Stimulated activated CD4-positive, alpha-beta T cell treated with anti-CD3 and anti-CD28 coated beads, Interleukin-1b, Interleukin-23, amount 100 ng/mL, for 48 hours (primary cell): ENCODE results near the gene AADACL2.
"Not testable (repeated sequence)": the region's sequence is repeated elsewhere in the genome, so short reads cannot be mapped to it uniquely, and the experiment has no call there.

Experiments
- DNase-seq: peaks from one replicate; pipeline ENCODE4 v3.0.0-alpha.2; 2020

Gene AADACL2, protein sequence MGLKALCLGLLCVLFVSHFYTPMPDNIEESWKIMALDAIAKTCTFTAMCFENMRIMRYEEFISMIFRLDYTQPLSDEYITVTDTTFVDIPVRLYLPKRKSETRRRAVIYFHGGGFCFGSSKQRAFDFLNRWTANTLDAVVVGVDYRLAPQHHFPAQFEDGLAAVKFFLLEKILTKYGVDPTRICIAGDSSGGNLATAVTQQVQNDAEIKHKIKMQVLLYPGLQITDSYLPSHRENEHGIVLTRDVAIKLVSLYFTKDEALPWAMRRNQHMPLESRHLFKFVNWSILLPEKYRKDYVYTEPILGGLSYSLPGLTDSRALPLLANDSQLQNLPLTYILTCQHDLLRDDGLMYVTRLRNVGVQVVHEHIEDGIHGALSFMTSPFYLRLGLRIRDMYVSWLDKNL

GRCh38 chr3:151733613-151734012 is at the start of gene AADACL2:
TSS of gene AADACL2 (plus strand) at chr3:151733927. CDS start at chr3:151734036, 109 bp downstream.
- no peak for DNase-seq

GRCh38 chr3:151684094-151684493 is 49.6 kb upstream of the AADACL2 start:
- DNase-seq: no peak

GRCh38 chr3:151686257-151686656 is 47.5 kb upstream of the AADACL2 start:
- DNase-seq: no peak

DNA sequence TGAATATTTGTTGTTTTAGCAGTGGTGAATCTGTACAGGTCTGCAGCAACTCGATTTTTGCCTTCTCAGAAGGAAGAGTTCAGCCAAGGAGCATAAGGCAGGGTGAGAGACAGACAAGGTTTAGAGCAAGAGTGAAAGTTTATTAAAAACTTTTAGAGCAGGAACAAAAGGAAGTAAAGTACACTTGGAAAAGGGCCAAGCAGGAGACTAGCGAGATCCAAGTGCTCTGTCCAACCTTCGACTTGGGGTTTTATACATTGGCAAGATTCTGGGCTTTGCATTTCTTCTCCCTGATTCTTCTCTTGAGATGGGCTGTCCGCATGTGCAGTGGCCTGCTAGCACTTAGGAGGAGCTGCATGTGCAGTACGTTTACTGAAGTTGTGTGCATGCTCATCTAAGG is 46.7 kb upstream of the AADACL2 start:
- DNase-seq: no peak

GRCh38 chr3:151688571-151688970 is 45.2 kb upstream of the AADACL2 start:
- no peak for DNase-seq

- DNase-seq: no peak
These were observed 43.1 kb upstream of the AADACL2 start for GRCh38 chr3:151690645-151691044.

DNA sequence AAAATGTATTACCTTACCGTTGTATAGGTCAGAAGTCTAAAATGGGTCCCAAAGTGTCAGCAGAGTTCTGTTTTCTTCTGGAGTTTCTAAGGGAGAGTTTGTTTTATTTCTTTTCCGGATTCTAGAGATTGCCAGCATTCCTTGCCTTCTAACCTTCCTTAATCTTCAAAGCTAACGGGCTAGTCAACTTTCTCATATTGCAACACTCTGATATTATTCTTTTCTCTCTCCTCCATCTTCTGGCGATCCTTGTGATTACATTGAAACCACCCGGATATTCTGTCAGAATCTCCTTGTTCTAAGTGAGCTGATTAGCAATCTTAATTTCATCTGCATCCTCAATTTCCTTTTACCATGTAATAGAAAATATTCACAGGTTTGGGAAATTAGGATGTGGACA is 36.2 kb upstream of the AADACL2 start:
- no peak for DNase-seq

DNA sequence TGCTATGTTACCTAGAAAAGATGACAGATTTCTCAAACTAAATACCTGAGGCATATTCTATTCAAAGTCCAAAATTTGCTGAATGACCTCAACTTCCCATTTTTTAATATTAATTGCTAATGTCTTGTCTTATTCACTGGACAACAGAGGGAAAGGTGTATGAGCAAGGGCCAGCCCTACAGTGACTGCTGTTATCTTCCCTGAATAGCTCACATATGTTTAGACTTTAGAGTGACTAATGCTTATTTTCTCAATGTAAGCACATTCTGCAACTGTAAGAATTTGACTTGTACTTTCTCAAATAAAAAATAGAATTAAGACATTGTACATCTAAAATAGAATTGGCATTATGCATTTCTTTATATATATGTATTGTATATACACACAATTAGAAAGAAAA is 26.5 kb upstream of the AADACL2 start:
- DNase-seq: no peak

GRCh38 chr3:151708868-151709267 is 24.9 kb upstream of the AADACL2 start:
- DNase-seq: no peak

DNA sequence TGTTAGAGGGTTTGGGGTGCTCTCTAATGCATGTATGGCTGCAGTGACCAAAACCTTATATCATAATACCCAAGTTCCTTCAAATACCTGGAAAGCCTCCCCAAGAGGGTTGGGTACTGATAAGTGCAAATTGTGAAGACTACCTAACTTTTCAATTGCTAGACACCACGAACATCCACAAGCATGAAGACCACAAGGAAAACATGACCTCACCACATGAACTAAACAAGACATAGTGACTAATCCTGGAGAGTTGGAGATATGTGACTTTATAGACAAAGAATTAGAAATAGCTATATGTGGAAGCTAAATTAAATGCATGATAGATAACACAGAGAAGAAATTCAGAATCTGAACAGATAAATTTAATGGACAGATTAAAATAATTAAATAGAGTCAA is 23.9 kb upstream of the AADACL2 start:
- no peak for DNase-seq

GRCh38 chr3:151721294-151721693 is 12.4 kb upstream of the AADACL2 start:
- DNase-seq: no peak

- DNase-seq: no peak
These were observed 10.9 kb upstream of the AADACL2 start for GRCh38 chr3:151722856-151723255.

DNA sequence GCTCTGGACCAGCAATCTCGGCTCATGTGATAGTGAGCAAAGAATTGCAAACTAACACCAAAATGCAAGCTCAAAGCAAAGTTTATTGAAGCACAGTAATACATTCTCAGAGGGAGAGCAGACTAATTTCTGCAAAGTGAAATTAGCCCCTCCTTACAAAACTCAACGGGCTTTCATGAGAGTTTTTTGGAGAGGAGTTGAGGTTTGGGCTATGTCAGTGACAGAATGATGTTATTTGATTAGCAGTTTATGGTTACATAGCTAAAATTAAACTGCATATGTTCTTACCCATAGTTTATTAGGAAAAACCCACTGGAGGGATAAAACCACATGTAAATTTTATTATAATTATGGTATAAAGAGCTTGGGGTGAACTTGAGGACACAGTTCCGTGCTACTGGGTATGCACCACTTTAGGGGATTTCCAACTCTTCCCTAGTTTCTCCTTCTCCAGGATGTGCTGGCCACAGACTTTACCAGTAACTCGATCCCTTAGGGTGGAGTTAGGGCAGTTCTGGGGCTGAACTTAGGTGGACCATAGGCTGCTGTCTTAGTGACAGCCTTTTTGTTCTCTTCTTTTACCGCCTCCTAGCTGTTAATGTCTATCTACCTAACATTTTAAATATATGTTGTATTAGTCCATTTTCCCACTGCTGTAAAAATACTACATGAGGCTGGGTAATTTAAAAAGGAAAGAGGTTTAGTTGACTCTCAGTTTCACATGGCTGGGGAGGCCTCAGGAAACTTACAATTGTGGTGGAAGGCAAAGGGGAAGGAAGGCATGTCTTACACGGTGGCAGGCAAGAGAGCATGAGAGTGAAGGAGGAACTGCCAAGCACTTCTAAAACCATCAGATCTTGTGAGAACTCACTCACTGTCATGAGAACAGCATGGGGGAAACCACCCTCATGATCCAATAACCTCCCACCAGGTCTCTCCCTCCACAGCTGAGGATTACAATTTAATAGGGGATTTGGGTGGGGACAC is 8.9 kb upstream of the AADACL2 start:
- DNase-seq: no peak

DNA sequence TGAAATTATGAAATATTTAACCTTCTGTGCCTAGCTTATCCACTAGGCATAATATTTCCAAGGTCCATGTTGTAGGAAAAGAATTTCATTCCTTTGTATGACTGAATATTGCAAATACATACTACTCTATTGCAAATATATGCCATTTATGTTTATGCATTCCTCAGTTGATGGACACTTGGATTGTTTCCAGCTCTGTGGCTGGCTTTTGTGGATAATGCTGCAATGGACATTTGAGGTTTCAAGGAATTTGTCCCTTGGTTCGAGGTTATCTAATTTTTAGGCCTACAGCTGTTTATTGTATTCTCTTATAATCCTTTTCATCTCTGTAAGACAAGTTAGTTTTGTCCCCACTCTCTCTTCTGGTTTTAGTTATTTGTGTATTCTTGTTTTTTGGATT is 7.7 kb upstream of the AADACL2 start:
- no peak for DNase-seq

DNA sequence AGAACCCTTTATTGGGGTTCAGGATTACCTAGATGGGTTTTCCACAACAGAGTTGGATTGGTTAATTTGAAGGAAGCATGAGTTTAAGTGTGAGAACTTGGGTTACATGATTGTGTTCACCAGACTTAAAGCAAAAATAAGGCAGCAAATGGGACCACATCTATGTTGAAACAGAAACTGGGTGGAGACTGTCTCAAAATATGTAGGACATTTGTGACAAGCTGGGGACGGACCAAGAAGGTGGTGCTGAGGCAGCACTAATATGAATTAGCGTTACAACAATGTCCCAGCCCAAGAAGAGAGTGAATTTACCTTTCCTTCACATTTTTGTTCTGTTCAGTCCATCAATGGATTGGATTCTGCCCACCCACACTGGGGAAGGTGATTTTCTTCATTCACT is 866 bp upstream of the AADACL2 start:
- DNase-seq: no peak

GRCh38 chr3:151740581-151740980 is 6.9 kb downstream of the AADACL2 start:
- DNase-seq: no peak

GRCh38 chr3:151743855-151744254 is 10.1 kb downstream of the AADACL2 start:
- DNase-seq: no peak

- no peak for DNase-seq
These were observed 16.5 kb downstream of the AADACL2 start for GRCh38 chr3:151750181-151750580.

- no peak for DNase-seq
These were observed 17.0 kb downstream of the AADACL2 start for GRCh38 chr3:151750678-151751077.

GRCh38 chr3:151751161-151751560 is 17.4 kb downstream of the AADACL2 start:
- no peak for DNase-seq

- no peak for DNase-seq
These were observed 20.1 kb downstream of the AADACL2 start for GRCh38 chr3:151753846-151754245.

GRCh38 chr3:151761581-151761980 is 27.9 kb downstream of the AADACL2 start:
- DNase-seq: no peak

GRCh38 chr3:151764699-151765098 is 31.0 kb downstream of the AADACL2 start:
- not testable (repeated sequence) for DNase-seq

GRCh38 chr3:151765685-151766084 is 32.0 kb downstream of the AADACL2 start:
- DNase-seq: no peak
